K562 (cell line): ENCODE results near the gene NUTM1.

Source experiments
- CBFA2T3 ChIP-seq: fragments of 450-650 bp; IDR thresholded peaks from 2 replicates; pipeline ENCODE4 v1.6.1; 2017
- CSDE1 ChIP-seq, 2 experiments: fragments of 450-650 bp; IDR thresholded peaks; 2 replicates each; pipeline ENCODE4 v1.6.1; 2016; ENCODE audit warnings: mild to moderate bottlenecking in 1 of 2
- CTCF ChIP-seq, 3 experiments: IDR thresholded peaks in 2 of 3; conservative IDR thresholded peaks in 1 of 3; 2 replicates each; pipeline ENCODE4 v1.5.1; 2011 to 2012; ENCODE audit warnings: low read length in 3 of 3, mild to moderate bottlenecking in 3 of 3, control low read depth in 2 of 3, improper control_type of control experiment in 1 of 3, inconsistent platforms in 1 of 3, low read depth in 1 of 3, mixed read lengths in 1 of 3, moderate library complexity in 1 of 3; ENCODE audit not compliant: insufficient read depth in 2 of 3
- EZH2 ChIP-seq: IDR thresholded peaks from 2 replicates; pipeline ENCODE4 v1.6.1; 2012; ENCODE audit warnings: low read depth, mild to moderate bottlenecking, inconsistent platforms, low read length, borderline replicate concordance
- FOXK2 ChIP-seq, 2 experiments: fragments of 450-650 bp; IDR thresholded peaks in 1 of 2; conservative IDR thresholded peaks in 1 of 2; 2 replicates each; pipeline ENCODE4 v1.6.1; 2016; ENCODE audit warnings: low read depth in 2 of 2, mild to moderate bottlenecking in 1 of 2
- NFE2L1 ChIP-seq: fragments of 450-650 bp; IDR thresholded peaks from 2 replicates; pipeline ENCODE4 v1.6.1; 2016; ENCODE audit warnings: missing genetic modification characterization, low read depth, mild to moderate bottlenecking, missing compliant biosample characterization, moderate library complexity, borderline replicate concordance
- NFIC ChIP-seq: fragments of 450-650 bp; IDR thresholded peaks from 2 replicates; pipeline ENCODE4 v1.6.1; 2017; ENCODE audit warnings: mild to moderate bottlenecking, inconsistent platforms
- PRPF4 ChIP-seq: fragments of 200-400 bp; formaldehyde crosslinking; IDR thresholded peaks from one replicate; pipeline ENCODE4 v1.6.1; 2017; ENCODE audit warnings: low read length, low read depth, mild to moderate bottlenecking; ENCODE audit not compliant: insufficient read depth, poor library complexity, severe bottlenecking
- RAD21 ChIP-seq, 2 experiments: fragments of 250-450 bp in 1 of 2; fragments of 450-650 bp in 1 of 2; sonication (Bioruptor Pico) in 1 of 2; formaldehyde crosslinking in 1 of 2; IDR thresholded peaks in 1 of 2; conservative IDR thresholded peaks in 1 of 2; 2 replicates each; pipeline versions ENCODE4 v1.4.0 to v1.8.0; 2020 to 2022; ENCODE audit warnings: mild to moderate bottlenecking in 2 of 2, moderate library complexity in 1 of 2
- SP2 ChIP-seq: IDR thresholded peaks from 2 replicates; pipeline ENCODE4 v1.6.1; 2011; ENCODE audit warnings: mild to moderate bottlenecking, low read depth, low read length, moderate library complexity; ENCODE audit not compliant: poor library complexity, severe bottlenecking; ENCODE audit errors: extremely low read depth
- ZBTB7A ChIP-seq: IDR thresholded peaks from 2 replicates; pipeline ENCODE4 v1.6.1; 2011; ENCODE audit warnings: low read depth, mild to moderate bottlenecking, low read length, moderate library complexity, borderline replicate concordance; ENCODE audit not compliant: control insufficient read depth
- TF ChIP-seq, protein P1 (sequence below), 2 experiments: fragments of 450-650 bp; IDR thresholded peaks; 2 replicates each; pipeline ENCODE4 v1.6.1; 2016; ENCODE audit warnings: mild to moderate bottlenecking in 2 of 2, borderline replicate concordance in 1 of 2, low read depth in 1 of 2, moderate library complexity in 1 of 2
- TF ChIP-seq, protein P2 (sequence below): sonication (generic); formaldehyde crosslinking; IDR thresholded peaks from 2 replicates; pipeline ENCODE4 v1.8.1; 2023; ENCODE audit warnings: mild to moderate bottlenecking, missing genetic modification reagents

DNA sequence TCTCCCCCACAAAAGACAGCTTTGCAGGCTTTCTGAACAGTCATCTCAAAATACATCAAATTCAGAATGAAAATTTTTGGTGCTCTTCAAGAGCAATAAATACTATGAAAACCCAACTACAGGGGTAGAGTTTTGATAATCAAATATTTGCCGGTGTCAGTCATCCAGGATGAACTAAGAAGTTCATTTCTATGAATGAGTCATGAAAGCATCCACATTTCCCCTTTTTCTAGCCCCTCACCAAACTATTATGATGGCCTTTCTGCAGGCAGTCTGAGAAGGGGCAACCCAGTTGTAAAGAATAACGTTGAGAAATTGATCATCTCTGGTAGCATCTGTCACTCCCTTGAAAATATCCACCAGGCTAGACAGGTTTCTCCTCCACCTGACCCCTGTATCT, 27.0 kb downstream of the NUTM1 start:
- no peak for TF ChIP-seq PRPF4
- TF ChIP-seq FOXK2 (conservative IDR thresholded peaks at IDR 0.05 in 1 of 2, IDR thresholded peaks at IDR 0.05 in 1 of 2; ENCODE audit: low read depth in 2 of 2): no peak
- TF ChIP-seq, protein P1, sequence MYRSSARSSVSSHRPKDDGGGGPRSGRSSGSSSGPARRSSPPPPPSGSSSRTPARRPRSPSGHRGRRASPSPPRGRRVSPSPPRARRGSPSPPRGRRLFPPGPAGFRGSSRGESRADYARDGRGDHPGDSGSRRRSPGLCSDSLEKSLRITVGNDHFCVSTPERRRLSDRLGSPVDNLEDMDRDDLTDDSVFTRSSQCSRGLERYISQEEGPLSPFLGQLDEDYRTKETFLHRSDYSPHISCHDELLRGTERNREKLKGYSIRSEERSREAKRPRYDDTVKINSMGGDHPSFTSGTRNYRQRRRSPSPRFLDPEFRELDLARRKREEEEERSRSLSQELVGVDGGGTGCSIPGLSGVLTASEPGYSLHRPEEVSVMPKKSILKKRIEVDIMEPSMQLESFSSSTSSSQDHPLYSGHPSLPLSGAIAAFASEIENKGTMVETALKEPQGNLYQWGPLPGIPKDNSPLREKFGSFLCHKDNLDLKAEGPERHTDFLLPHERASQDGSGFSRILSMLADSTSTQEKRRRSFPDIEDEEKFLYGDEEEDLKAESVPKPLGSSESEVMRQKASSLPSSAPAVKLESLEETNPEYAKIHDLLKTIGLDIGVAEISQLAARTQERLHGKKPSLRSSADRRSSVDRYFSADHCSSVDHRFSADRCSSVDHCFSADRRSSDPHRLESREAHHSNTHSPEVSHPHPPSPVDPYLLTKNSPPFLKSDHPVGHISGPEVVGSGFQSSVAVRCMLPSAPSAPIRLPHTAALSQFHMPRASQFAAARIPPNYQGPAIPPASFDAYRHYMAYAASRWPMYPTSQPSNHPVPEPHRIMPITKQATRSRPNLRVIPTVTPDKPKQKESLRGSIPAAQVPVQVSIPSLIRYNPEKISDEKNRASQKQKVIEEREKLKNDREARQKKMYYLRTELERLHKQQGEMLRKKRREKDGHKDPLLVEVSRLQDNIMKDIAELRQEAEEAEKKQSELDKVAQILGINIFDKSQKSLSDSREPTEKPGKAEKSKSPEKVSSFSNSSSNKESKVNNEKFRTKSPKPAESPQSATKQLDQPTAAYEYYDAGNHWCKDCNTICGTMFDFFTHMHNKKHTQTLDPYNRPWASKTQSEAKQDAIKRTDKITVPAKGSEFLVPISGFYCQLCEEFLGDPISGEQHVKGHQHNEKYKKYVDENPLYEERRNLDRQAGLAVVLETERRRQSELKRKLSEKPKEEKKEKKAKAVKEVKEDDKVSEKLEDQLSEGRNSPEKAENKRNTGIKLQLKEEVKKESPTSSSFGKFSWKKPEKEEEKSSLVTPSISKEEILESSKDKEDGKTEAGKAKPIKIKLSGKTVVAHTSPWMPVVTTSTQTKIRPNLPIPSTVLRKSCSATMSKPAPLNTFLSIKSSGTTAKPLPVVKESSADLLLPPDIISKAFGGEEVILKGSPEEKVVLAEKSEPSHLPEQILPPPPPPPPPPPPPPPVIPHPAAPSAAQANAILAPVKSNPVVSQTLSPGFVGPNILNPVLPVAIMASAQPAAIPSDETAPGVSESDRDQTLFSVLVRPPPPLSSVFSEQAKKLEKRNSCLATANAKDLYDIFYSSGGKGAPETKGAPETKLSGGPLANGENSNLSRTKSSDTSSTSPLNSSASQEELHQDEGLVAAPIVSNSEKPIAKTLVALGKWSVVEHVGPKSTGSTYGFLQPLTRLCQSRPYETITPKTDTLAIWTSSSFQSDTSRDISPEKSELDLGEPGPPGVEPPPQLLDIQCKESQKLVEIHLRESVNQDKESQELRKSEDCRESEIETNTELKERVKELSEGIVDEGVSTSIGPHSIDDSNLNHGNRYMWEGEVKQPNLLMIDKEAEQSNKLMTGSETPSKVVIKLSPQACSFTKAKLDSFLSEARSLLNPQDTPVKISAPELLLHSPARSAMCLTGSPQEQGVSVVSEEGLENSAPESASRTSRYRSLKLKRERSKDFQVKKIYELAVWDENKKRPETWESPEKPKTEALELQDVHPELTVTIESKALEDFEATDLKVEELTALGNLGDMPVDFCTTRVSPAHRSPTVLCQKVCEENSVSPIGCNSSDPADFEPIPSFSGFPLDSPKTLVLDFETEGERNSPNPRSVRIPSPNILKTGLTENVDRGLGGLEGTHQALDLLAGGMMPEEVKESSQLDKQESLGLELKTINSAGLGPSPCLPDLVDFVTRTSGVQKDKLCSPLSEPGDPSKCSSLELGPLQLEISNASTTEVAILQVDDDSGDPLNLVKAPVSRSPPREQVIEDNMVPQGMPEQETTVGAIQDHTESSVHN (IDR thresholded peaks at IDR 0.05; ENCODE audit: borderline replicate concordance in 1 of 2, low read depth in 1 of 2): no peak
- TF ChIP-seq CBFA2T3: no peak
- no peak for TF ChIP-seq CTCF (IDR thresholded peaks at IDR 0.05 in 2 of 3, conservative IDR thresholded peaks at IDR 0.05 in 1 of 3; ENCODE audit: insufficient read depth in 2 of 3, low read depth in 1 of 3, low read length in 3 of 3)
- no peak for TF ChIP-seq NFIC
- no peak for TF ChIP-seq NFE2L1
- TF ChIP-seq, protein P2, sequence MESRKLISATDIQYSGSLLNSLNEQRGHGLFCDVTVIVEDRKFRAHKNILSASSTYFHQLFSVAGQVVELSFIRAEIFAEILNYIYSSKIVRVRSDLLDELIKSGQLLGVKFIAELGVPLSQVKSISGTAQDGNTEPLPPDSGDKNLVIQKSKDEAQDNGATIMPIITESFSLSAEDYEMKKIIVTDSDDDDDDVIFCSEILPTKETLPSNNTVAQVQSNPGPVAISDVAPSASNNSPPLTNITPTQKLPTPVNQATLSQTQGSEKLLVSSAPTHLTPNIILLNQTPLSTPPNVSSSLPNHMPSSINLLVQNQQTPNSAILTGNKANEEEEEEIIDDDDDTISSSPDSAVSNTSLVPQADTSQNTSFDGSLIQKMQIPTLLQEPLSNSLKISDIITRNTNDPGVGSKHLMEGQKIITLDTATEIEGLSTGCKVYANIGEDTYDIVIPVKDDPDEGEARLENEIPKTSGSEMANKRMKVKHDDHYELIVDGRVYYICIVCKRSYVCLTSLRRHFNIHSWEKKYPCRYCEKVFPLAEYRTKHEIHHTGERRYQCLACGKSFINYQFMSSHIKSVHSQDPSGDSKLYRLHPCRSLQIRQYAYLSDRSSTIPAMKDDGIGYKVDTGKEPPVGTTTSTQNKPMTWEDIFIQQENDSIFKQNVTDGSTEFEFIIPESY: no peak
- no peak for TF ChIP-seq ZBTB7A
- TF ChIP-seq CSDE1 (IDR thresholded peaks at IDR 0.05): no peak
- no peak for TF ChIP-seq RAD21 (CRISPR knock-in tag; conservative IDR thresholded peaks at IDR 0.05 in 1 of 2, IDR thresholded peaks at IDR 0.05 in 1 of 2)
- no peak for TF ChIP-seq EZH2
- no peak for TF ChIP-seq SP2
